K562 (cell line): ENCODE results near the gene CENPH. TPM values are rescaled to one million over a fixed set of nuclear protein-coding genes. Genes with fewer than 3 reads are reported as not detected.

Experiments
- CGGBP1 ChIP-seq: fragments of 250-450 bp; sonication (Bioruptor Pico); IDR thresholded peaks from 2 replicates; pipeline ENCODE4 v1.9.0; 2021; ENCODE audit warnings: mild to moderate bottlenecking
- ETS1 ChIP-seq: conservative IDR thresholded peaks from 2 replicates; pipeline ENCODE4 v1.6.1; 2011; ENCODE audit warnings: low read depth, mild to moderate bottlenecking, low read length; ENCODE audit not compliant: control insufficient read depth
- GTF2E2 ChIP-seq: fragments of 200-800 bp; sonication (Bioruptor generic); IDR thresholded peaks from 2 replicates; pipeline ENCODE4 v1.6.1; 2016; ENCODE audit warnings: missing genetic modification characterization, missing compliant biosample characterization
- KDM4B ChIP-seq, 2 experiments: fragments of 450-650 bp in 1 of 2; sonication (generic) in 1 of 2; IDR thresholded peaks; 2 replicates each; pipeline ENCODE4 v1.6.1; 2016 to 2017; ENCODE audit warnings: borderline replicate concordance in 2 of 2, antibody characterized with exemption in 1 of 2, low read depth in 1 of 2, mild to moderate bottlenecking in 1 of 2
- NCOA2 ChIP-seq, 2 experiments: fragments of 450-650 bp; IDR thresholded peaks; 2 replicates each; pipeline ENCODE4 v1.6.1; 2018; ENCODE audit warnings: mild to moderate bottlenecking in 2 of 2, moderate library complexity in 1 of 2; ENCODE audit not compliant: partially characterized antibody in 2 of 2
- NEUROD1 ChIP-seq: fragments of 150-350 bp; IDR thresholded peaks from 2 replicates; pipeline ENCODE4 v1.6.1; 2014; ENCODE audit warnings: borderline replicate concordance, low read length, low read depth; ENCODE audit not compliant: partially characterized antibody
- POLR2A ChIP-seq: fragments of 450-650 bp; conservative IDR thresholded peaks from 2 replicates; pipeline ENCODE4 v1.6.1; 2016
- POLR2H ChIP-seq: IDR thresholded peaks from 2 replicates; pipeline ENCODE4 v1.6.1; 2016; ENCODE audit warnings: missing genetic modification characterization, low read depth, mild to moderate bottlenecking, control low read depth, missing compliant biosample characterization, moderate library complexity
- TCF3 ChIP-seq: sonication (generic); formaldehyde crosslinking; IDR thresholded peaks from 2 replicates; pipeline ENCODE4 v1.4.0; 2020; ENCODE audit warnings: mild to moderate bottlenecking, missing genetic modification reagents
- TEAD1 ChIP-seq, 2 experiments: fragments of 450-650 bp in 1 of 2; sonication (generic) in 1 of 2; formaldehyde crosslinking; IDR thresholded peaks; 2 replicates each; pipeline versions ENCODE4 v1.4.0 to v1.8.0; 2020 to 2022; ENCODE audit warnings: mild to moderate bottlenecking in 2 of 2, missing genetic modification reagents in 1 of 2
- ZFX ChIP-seq: sonication (generic); formaldehyde crosslinking; IDR thresholded peaks from 2 replicates; pipeline ENCODE4 v1.8.0; 2022; ENCODE audit warnings: mild to moderate bottlenecking, missing genetic modification reagents, moderate library complexity
- ZNF280B ChIP-seq: fragments of 250-450 bp; sonication (Bioruptor Pico); IDR thresholded peaks from 2 replicates; pipeline ENCODE4 v1.5.1; 2021; ENCODE audit warnings: mild to moderate bottlenecking
- ZNF586 ChIP-seq: fragments of 450-650 bp; formaldehyde crosslinking; conservative IDR thresholded peaks from 2 replicates; pipeline ENCODE4 v1.4.0; 2020; ENCODE audit warnings: mild to moderate bottlenecking, moderate library complexity
- polyA plus RNA-seq, 8 experiments: library from polyadenylated mRNA; depleted of rRNA in 4 of 8; stranded (reverse) in 5 of 8; unstranded in 3 of 8; fragments of >200 nt; fragmentation: Nextera tagmentation in 2 of 8; fragmentation: Illumina TruSeq in 1 of 8; extraction: Ambion mirVana in 2 of 8; extraction: Trizol in 1 of 8; gene quantifications; 2 replicates each; pipeline versions ENCODE4 v1.2.1 to v1.2.3, GENCODE V29; 2011 to 2014; ENCODE audit warnings: inconsistent platforms in 1 of 8, missing spikeins in 1 of 8
- total RNA-seq, 7 experiments: library from RNA; depleted of rRNA in 6 of 7; stranded (reverse); fragments of >200 nt in 6 of 7; fragmentation: Illumina TruSeq in 2 of 7; extraction: Trizol in 2 of 7; gene quantifications; 2 replicates each; pipeline versions ENCODE4 v1.2.1 to v1.2.3, GENCODE V29; 2011 to 2021; ENCODE audit warnings: low replicate concordance in 1 of 7
- TF ChIP-seq, protein P1 (sequence below), 2 experiments: fragments of 250-450 bp in 1 of 2; fragments of 450-650 bp in 1 of 2; sonication (Bioruptor Pico) in 1 of 2; IDR thresholded peaks; 2 replicates each; pipeline versions ENCODE4 v1.6.1 to v1.8.0; 2016 to 2021; ENCODE audit warnings: mild to moderate bottlenecking in 2 of 2, moderate library complexity in 2 of 2, missing compliant biosample characterization in 1 of 2, missing genetic modification characterization in 1 of 2
- TF ChIP-seq, protein P2 (sequence below): fragments of 250-450 bp; sonication (Bioruptor Pico); IDR thresholded peaks from 2 replicates; pipeline ENCODE4 v1.9.0; 2021; ENCODE audit warnings: mild to moderate bottlenecking, inconsistent platforms
- TF ChIP-seq, protein P3 (sequence below): fragments of 250-450 bp; sonication (Bioruptor Pico); IDR thresholded peaks from 2 replicates; pipeline ENCODE4 v1.5.0; 2021

CENPH gene
- total and polyA plus RNA-seq, 9 of the 15 experiments (the other 6 are each of a cell fraction or from before 2014, with no cell fraction given): 10.5 to 124 (median 74.9) TPM

DNA sequence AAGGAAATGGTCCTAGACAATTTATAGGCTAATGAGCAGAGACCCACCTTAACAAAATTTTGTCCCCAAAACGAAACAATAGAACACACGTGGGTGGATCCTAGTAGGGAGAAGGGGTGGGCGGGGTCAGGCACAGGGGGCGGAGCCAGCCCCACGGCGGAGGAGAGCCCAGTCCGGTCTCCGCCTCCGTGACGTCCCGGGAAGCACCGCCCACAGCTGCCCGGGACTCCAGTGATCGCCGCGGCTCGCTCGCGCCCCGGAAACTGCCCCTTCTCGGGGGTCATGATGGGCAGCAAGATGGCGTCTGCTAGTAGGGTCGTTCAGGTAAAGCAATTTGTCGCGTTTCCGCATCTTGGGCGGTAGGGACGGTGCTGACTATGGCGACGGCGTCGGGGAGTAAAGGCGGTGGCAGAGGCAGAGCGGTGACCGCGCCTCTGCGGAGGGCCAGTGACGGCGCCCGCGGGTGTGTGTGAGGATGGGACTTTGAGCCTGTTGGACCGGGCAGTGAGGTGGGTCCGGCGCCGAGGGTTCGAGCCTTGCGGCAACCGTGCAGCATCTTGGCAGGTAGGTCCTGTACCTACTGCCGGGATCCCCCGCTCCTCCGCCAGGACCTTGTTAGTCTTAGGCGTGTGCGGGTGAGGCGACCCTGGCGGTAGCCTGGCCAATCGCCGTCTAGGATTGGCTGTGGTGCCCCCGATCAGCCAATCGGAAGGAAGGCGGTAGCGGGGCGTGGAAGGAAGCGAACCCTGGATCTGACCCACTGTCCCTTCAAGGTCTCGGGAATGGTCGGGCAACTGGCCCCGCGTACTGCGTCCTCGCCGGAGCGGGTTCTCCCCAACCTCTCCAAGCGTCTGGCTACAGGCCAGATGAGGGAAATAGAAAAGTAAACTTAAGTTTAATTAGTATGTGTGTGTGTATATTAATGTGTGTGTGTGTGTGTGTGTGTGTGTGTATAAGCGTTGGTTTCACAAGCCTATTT lies 28.5 kb downstream of the CENPH start (continued):
- TF ChIP-seq POLR2H (tag) (no peak; the same call in none of the 2 replicates), TCF3 (CRISPR knock-in tag) (no peak), NEUROD1 (peak; percentile 30), NCOA2 (IDR thresholded peaks at IDR 0.05; ENCODE audit: partially characterized antibody in 2 of 2) (peak in 1 of 2 experiments; percentile 39), POLR2A (peak; percentile 96), KDM4B (IDR thresholded peaks at IDR 0.05; ENCODE audit: borderline replicate concordance in 2 of 2, low read depth in 1 of 2) (peak in 1 of 2 experiments; percentile 73; a peak in 1 of 4 replicates), CGGBP1 (peak; percentile 26; the same call in 1 of the 2 replicates), ZNF586 (CRISPR knock-in tag) (no peak), ZNF280B (CRISPR knock-in tag) (no peak), ZFX (CRISPR knock-in tag) (peak; percentile 33; the same call in 1 of the 2 replicates), ETS1 (peak; percentile 52; the same call in 1 of the 2 replicates), TEAD1 (CRISPR knock-in tag; IDR thresholded peaks at IDR 0.05) (0 out of 4 replicates have a peak, but pooled peaks of 1 of the 2 experiments have one; percentile 24), GTF2E2 (tag) (peak; percentile 72; the same call in 1 of the 2 replicates)
- TF ChIP-seq, protein P1, sequence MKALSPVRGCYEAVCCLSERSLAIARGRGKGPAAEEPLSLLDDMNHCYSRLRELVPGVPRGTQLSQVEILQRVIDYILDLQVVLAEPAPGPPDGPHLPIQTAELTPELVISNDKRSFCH (CRISPR knock-in tag; IDR thresholded peaks at IDR 0.05): no peak
- TF ChIP-seq, protein P1 (tag; IDR thresholded peaks at IDR 0.05): peak; percentile 84
- TF ChIP-seq, protein P2, sequence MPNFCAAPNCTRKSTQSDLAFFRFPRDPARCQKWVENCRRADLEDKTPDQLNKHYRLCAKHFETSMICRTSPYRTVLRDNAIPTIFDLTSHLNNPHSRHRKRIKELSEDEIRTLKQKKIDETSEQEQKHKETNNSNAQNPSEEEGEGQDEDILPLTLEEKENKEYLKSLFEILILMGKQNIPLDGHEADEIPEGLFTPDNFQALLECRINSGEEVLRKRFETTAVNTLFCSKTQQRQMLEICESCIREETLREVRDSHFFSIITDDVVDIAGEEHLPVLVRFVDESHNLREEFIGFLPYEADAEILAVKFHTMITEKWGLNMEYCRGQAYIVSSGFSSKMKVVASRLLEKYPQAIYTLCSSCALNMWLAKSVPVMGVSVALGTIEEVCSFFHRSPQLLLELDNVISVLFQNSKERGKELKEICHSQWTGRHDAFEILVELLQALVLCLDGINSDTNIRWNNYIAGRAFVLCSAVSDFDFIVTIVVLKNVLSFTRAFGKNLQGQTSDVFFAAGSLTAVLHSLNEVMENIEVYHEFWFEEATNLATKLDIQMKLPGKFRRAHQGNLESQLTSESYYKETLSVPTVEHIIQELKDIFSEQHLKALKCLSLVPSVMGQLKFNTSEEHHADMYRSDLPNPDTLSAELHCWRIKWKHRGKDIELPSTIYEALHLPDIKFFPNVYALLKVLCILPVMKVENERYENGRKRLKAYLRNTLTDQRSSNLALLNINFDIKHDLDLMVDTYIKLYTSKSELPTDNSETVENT (CRISPR knock-in tag): peak; percentile 63; the same call in 1 of the 2 replicates
- TF ChIP-seq, protein P3, sequence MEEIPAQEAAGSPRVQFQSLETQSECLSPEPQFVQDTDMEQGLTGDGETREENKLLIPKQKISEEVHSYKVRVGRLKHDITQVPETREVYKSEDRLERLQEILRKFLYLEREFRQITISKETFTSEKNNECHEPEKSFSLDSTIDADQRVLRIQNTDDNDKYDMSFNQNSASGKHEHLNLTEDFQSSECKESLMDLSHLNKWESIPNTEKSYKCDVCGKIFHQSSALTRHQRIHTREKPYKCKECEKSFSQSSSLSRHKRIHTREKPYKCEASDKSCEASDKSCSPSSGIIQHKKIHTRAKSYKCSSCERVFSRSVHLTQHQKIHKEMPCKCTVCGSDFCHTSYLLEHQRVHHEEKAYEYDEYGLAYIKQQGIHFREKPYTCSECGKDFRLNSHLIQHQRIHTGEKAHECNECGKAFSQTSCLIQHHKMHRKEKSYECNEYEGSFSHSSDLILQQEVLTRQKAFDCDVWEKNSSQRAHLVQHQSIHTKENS (CRISPR knock-in tag): no peak
